GM21515 (cell line): ENCODE results near the gene HOXA10.

Source experiments
- ATAC-seq: cut with Tn5 transposase; IDR thresholded peaks from one replicate; pipeline ENCODE4 v1.9.1; 2021; ENCODE audit not compliant: unreplicated experiment

Gene HOXA10

DNA sequence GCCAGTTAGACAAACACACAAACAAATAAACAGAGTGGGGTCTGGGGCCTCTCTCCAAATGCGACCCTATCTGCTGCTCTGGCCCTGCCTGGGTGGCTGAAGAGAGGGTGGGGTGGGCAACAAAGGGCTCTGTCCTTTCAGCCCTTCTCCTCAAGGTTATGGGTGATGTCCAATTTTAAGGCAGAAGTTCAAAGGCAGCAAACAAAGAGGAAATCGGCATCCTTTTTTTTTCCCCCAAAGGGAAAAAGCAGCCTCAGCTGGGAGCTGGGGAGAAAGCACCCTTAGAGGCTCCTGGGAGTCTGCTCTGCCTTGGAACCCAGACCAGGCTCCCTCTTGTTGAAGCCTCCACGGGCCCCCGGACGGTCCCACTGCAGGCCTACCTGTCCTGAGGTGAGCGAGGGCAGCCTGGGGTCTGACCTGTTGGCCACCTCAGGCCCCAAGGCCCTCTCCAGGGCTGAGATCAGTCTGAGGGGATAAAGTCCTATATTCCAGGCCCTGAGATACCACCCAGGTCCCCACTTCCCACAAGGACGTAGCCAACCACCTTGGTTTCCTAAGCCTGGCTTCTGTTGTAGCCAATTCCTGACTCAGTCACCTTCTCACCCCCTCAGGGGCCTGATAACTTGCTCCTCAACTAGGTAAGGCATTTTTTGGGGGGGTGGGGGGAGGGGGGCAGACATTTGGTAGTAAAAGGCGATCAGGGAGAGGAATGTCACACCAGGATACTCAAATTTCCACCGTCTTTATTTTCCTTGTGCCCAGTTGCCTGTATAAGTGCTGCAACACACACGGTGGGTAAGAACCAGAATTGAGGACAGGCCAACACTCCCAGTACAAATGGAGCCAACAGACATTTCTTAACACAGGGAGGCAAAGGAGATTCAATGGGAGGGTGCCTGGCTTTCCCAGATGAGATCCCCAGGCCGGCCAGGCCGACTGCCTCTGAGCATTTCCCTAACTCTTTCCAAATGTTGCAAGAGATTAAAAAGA, 6.6 kb upstream of the HOXA10 start:
- no peak for ATAC-seq

DNA sequence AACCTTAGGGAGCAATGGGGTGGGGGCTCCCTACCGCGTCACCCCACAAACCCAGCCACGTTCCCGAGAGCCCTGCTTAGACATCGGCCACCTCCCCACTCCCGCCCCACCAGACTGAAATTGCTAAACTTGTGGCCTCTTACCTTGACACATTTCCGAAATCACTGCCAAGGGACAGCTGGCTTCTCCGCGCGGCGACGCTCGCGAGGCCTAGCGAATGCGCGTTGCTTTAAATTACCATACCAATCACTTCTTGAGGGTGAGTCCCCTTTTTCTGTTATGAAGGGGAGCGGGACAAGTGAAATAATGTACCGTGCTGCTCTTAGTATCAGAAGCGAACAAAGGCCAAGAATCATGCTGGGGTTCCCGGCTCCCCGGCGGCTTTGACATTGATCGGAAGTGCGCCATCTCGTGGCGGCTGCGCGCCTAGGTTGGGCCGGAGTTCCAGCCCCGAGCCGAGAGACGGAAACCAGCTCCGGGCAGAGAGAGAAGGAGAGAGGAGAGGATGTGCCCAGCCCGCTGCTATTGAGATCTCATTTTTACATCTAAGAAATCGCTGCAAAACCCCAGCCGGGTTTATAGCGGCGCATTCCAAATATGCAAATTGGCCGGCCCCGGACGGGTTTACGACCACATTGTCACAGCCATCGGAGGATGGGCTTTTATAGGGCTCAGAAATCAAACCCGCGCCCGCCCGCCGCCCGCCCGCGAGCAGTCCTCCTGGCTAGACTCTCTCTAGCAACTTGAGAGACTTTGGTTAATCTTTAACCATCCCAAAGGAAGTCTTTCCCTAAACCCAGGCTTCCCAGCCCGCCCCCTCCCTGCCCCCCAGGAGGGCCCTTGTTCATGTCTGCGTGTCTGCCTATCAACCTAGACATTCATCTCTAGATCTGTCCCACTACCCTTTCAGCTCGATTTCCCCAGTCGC, 5.6 kb upstream of the HOXA10 start:
- ATAC-seq: no peak

GRCh38 chr7:27179030-27179429, 4.9 kb upstream of the HOXA10 start:
- no peak for ATAC-seq

GRCh38 chr7:27178366-27178765, 4.2 kb upstream of the HOXA10 start:
- no peak for ATAC-seq

DNA sequence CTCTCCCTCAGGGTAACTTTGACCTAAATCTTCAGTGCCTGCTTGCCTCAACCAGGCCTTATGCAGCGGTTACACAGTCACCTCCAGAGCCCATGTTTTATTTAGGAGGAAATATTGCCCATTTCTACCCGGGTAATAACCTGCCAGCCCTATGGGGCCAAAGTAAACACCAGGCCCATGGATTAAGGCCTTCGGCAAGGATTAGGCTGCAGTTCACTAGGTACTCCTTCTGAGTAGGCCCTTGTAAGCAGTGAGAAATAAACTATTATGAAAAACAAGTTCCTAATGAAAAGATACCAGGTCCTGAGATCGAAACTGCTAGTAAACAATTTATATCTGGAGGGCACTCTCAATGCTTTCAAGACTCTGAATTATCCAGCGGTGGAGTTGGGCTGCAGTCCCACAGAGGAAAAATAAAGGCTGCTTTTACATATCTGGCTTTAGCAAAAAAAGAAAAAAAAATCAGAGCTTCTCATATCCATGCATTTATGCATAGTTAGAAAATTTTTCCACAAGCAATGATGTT, 3.7 kb upstream of the HOXA10 start:
- no peak for ATAC-seq

DNA sequence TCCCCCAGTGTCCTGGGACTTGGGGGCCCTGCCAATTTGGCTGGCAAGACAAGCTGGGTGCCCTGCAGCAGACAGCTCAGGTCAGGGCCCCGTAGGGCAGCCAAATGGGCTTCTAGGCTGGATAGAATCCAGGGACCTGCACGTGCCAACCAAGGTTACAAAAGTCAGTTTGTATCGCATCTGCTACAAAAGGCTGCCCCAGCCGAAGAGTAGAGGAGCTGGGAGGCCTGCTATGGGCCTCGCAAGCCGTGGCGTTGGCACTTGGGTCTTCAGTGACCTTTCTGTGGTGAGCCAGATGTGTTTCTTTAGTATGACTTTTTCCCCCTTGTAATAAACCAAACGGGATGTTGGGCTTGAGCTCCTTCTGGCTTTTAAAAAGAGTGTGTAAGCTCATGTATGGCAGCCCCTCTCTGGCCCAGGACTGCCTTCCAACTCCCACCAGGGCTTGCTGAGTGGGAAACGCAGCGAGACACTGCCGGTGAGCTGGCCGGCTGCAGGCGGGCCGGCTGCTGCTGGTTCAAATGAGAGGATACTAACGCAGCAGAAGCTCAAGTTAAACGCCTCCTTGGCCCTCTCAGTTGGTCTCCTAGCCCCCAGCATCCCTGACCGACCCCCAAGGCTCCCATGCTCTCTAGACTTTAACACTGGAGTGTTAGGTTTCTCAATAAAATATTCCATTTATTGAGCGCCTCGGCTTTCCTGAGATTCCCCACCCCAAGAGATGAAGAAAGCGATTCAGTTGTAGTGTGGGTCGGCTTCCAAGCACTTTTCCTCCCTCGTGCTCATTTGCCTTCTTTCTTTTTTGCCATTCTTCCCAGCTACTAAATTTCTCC, 3.1 kb upstream of the HOXA10 start:
- ATAC-seq: no peak

- ATAC-seq: no peak
Measured at GRCh38 chr7:27176524-27176845, 2.4 kb upstream of the HOXA10 start.

DNA sequence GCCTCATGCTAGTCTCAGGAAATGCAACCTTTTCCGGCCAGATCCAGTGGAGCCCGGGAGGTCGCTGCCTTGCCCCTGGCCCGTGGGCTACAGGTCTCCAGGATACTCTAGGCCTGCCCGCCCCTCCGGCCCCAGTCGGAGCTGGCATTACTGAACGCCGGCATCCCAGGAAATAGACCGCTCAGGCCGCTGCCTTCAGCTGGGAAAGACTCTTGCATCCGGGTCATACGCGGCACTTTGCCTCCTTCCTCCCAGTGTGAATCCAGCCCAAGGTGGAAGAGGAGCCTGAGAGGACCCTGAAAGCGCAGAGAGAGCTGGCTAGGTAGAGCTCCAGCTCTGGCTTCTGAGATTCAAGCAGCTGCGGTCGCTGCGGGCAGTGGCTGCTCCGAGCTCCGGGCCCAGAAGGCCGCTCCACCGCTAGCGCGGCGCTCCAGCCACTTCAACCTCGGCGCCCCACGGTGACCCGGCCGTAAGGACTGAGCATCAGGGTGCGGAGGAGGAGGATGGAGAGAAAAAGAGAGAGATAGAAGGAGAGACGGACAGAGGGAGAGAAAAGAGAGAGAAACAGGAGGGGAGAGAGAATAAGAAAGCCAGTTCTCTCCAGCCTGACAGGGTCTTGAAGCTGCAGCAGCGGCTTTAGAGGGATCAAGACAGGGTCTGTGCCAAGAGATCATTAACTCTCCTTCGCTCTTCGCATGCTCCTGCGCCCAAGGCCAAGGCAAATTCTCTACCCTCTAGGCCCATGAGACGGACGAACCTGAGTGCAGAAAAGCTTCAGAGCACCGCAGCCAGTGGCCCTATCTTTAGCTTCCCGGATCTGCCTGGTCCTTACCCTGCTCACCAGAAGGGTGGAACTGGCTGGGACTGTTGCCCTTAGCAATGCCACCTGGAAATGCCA, 1.8 kb upstream of the HOXA10 start:
- no peak for ATAC-seq

DNA sequence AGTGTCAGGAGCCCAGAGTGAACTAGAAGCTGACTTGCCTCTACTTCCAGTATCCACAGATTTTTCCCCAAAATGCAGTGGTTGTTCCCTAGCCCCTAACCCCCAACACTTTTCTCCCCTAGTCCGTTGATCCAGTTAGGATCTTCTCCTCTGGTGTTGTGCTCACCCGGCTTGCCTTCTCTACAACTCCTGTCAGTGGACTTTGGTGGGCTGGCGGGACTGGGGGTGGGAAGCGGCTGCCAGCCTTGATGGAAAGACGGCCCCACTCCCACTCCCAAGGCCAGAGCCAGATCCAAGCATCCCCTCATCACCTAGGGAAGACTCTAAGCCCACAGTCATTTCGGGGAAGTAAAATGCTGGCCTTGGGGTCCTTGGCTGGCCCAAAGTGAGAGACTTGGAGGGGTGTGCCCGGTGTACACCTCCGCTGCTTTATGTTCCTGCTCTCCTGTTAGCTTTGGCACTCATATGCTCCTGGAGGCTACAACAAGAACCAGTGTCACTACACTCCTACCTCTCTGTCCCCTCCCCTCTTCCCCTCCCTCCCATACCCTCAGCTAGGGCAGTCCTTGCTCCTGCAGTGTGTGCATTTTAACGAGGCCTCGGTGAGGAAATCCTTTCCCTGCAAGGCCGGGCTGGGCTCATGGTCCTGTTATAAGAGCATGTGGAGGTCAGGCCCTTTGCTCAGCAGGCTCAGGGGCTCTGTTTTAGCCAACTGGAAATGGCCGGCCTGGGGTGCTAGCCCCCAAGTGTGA, 930 bp upstream of the HOXA10 start:
- ATAC-seq: no peak

DNA sequence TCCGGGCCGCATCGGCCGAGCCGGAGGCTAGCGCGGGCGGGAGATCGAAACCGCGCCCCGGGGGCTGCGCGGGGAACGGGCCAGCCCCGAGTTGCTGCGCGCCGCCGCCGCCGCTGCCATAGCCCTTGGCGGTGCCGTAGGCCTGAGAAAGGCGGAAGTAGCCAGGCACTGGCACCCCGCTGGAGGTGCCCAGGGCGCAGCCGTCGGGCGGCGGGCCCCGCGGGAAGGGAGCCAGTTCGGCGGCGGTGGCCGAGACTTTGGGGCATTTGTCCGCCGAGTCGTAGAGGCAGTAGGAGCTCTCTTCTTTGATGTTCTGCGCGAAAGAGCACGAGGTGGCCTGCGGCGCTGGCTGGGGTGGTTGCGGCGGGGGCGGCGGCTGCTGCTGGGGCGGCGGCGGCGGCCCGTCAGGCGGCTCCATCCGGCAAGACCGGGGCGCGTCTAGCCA, 587 bp downstream of the HOXA10 start:
- ATAC-seq: no peak

GRCh38 chr7:27172823-27173510, 1.2 kb downstream of the HOXA10 start:
- ATAC-seq: no peak

DNA sequence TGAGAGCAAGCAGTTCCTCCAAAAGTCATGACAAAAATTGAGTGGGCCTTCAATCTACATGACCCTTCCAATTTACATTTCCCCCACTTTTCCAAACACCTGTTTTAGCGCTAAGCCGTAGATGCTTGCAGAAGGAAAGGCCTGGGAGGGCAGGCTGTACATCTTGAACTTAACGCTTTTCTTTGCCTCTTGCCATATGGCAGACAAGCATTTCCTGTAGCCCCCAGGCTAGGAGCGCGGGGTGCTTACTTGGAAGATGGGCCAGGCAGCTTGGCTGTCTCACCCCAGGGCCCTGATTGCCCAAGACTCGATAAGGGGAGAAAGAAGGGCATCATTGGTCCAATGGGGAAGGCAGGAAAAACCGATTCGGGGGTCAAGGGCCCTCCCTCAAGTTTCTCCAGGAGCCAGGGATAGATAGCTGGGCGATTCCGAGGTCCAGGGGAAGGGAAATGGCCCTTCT, 1.8 kb downstream of the HOXA10 start:
- no peak for ATAC-seq

GRCh38 chr7:27171637-27172314, 2.3 kb downstream of the HOXA10 start:
- no peak for ATAC-seq

DNA sequence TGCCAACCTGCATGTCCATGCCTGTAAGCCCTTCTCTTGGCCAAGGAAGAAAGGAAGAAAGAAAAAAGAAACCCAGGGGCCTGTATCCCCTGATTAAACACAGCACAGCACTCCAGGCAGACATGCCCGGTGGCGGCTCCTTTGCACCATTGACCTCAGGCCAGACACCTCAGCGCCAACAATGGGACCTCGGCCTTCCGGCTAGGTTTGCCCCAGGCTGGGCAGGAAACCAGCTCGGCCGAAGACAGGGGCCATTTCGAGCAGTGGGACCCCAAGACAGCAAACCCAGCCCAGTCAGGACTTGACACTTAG, 2.8 kb downstream of the HOXA10 start:
- no peak for ATAC-seq

DNA sequence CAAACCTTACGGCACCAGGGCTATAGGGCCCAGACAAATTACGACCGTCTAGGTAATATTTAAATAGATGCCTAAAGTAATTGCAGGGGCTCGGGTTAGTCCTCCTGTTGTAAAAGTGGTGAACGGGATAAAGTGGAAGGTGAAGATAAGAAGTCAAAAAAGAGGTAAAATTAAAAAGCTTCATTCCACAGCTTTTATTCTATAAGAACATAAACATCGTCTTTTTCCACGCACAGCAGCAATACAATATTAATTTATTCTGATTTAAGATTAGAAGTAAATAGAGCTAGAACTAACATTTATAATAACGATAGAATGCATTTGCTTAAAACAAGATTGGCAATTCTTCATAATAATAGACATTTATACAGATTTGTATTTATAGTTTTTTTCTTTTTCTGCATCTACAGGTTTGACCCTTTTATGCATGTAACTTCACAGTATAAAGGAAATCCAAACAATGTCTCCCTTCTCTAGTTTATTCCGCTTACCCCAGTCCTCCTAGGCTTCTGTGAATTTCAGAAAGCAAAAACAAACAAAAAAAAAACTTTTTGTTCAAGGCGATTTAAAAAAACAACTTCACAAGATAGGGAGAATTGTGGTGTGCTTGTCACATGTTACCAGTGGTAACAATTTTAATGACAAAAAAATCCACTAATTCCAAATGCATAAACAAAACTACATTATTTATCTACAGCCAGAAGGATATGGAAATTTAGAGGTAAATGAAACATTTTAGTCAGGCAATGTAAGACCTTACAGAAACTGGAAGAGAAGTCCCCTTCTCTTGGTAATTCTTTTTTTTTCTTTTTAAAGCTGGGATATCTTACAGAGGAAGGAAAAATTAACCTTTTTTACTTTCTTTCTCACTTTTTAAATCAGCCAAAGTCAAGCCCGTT, 3.4 kb downstream of the HOXA10 start:
- ATAC-seq: no peak

- ATAC-seq: no peak
Measured at GRCh38 chr7:27169658-27170425, 4.3 kb downstream of the HOXA10 start.
